GM21723 (cell line): ENCODE results near the gene GALNT18.
A peak's percentile ranks its signal among the peaks of the same experiment; 100 is the strongest.
"Not testable (repeated sequence)": the region's sequence is repeated elsewhere in the genome, so short reads cannot be mapped to it uniquely, and the experiment has no call there.

Source experiments
- ATAC-seq: cut with Tn5 transposase; IDR thresholded peaks from one replicate; pipeline ENCODE4 v1.9.1; 2021; ENCODE audit warnings: mild to moderate bottlenecking, moderate library complexity; ENCODE audit not compliant: unreplicated experiment

Gene GALNT18

DNA sequence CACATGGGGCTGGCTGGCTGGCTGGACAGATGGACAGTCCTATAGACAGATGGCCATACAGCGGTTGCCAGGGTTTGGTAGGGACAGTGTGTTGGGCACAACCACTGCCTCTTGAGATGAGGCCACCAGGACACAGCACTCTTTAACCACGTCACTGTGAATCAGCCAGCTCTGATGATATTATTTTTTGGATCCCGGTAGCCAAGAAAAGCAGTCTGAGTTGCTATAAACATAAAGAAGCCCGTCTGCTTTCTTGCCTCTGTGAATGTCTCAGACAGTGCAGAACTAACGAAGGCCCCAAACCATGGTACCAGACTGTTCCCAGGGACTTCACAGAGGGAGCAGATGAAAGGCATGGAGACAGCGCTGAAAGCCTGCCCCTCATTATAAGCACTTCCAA, 152.9 kb downstream of the GALNT18 start:
- no peak for ATAC-seq

DNA sequence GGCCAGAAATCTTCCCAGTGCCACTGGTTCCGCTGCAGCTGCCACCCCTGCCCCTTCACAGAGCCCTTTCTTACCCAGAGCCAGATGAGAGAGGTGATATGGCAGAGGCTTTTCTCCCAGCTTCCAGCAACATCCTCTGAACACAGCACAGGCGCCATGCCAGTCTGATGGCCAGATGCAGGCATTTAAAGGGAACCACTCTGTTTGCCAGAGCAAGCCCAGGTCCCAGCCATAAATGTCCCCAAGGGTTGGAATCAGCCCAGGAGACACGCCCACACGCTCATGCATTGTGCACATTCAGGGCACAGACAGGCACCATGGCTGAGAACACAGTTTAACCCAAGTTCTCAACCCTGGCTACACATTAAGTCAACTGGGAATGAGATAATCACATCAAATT, 154.5 kb downstream of the GALNT18 start:
- ATAC-seq, result no peak

DNA sequence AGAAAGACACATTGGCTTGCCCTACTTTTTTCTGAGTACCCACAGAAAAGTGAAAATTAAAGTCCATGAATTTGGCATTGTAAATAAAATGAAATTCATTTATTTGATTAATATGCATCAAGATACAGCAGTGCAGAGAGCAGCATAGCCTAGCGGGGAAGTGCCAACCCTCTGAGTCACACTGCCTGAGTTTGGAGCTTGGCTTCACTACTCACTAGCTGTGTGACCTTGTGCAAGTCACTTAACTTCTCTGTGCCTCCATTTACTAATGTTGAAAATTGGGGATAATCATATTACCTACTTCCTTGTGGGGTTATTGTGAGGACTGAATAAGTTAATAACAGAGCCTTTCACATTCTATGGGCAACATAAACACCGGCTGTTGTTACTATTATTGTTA, 157.2 kb downstream of the GALNT18 start:
- ATAC-seq, result no peak

DNA sequence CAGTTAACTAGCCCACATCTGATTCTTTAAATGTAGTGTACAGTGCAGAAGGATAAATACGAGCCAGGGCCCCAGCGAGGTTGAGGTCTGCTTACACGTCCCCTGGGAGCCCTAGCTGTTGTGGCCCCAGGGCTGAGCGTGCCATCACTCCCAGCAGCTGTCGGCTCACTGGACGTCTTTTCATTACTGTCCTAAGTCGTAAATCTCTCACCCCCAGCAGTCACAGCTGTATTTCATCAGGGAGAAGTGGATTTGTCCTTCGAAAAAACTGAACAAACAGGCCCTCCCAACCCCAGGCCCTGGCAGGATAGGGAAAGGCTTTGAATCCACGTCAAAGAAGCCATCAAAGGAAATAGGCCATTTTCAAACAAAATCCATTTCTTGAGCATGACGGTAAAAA, 158.4 kb downstream of the GALNT18 start:
- no peak for ATAC-seq

- no peak for ATAC-seq
These were observed 160.3 kb downstream of the GALNT18 start for GRCh38 chr11:11461473-11461872.

DNA sequence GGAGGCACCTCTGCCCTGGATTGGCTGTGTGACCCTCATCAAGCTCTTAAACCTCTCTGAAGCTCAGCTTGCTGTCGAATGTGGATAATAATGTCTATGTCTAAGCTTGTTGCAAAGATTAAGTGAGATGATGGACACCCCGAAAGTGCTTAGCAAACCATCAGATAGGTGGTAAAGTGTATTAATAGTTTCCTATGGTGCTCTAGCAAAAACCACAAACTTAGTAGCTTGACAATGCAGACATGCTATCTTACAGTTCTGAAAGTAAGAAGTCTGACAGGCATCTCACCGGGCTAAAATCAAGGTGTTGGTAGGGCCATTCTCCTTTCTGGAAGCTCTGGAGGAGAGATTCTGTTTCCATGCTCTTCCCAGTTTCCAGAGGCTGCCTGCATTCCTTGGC, 162.2 kb downstream of the GALNT18 start:
- ATAC-seq, result no peak

- no peak for ATAC-seq
These were observed 163.3 kb downstream of the GALNT18 start for GRCh38 chr11:11458485-11458884.

DNA sequence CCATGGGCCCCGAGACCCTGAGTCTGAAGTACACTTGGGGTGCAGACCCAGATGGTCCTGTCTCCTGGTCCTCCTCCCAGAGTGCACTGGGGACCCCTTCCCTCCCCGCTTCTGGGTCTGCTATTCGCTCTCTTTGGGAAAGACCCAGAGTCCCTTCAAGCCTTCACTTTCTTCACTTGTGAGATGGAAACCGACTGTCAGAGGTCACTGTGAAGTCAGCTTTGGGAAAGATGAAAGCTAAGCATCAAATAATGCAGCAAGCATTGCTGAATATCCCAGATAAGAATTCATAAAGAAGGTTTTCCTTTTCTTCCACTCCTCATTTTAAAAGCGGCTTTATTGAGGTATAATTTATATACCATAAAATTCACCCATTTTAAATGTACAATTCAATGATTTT, 163.8 kb downstream of the GALNT18 start:
- no peak for ATAC-seq

DNA sequence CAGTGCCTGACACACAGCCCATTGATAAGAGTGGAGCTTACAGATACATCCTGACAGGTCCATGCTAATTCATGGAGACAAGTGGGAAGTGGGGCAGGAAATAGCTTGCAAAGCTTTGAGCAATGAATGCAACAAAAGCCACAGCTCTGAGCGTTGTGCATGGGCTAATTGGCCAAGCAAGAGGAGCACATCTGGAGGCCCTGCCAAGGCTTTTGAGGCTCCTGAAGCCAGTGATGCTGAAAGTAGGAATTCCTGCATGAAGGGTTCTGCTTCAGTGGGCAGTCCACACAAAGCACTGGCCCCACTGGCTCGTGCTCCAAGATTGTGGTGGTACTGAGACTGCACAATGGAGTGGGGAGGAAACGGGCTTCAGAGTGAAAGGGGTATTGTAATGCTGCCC, 164.9 kb downstream of the GALNT18 start:
- no peak for ATAC-seq

DNA sequence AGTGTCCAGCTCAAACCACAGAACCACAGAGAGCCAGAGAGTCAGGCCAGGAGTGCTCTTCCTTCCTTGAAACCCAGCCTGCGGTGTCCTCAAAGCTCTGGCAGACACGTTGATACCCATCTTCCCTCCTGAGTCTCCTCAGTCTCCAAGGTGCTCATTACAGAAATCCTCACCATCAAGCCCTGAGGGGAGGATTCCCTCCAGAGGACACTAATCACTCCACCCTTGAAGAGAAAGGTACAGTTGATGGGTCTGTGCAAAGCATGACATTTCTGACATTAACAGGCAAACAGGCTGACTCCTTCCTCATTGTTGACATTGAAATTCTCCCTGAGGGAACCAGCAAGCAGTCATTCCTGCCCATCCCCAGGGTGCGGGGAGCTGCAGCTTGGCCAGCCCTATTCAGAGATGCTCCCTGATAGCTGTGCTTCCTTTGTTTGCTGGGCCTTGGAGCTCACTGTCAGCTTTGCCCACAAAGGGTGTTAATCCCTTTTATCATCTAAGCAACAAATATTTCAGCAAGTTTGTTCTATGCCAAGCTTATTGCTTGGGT, 167.1 kb downstream of the GALNT18 start:
- ATAC-seq, result no peak

- peak; percentile 89 for ATAC-seq
These were observed 170.3 kb downstream of the GALNT18 start for GRCh38 chr11:11451501-11452005.

- ATAC-seq, result no peak
These were observed 171.0 kb downstream of the GALNT18 start for GRCh38 chr11:11450744-11451362.

DNA sequence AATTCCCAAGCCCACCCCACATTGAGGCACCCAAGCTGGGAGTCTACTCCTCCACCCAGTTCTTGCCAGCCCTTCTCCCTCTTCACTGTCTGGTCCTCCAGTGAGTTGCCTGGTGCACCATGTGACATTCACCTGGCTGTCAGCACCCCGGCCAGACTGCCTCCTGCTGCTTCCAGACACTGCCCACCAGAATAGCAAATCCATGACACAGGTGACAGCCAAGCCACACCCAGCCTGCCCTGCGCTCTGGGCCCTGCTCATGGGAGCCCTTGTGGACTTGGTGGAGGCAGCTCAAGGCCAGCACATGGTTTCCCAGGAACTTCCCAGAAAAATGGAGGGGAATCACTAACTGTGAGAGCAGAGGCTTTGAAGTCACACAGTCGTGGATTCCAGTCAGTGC, 172.5 kb downstream of the GALNT18 start:
- ATAC-seq, result no peak

DNA sequence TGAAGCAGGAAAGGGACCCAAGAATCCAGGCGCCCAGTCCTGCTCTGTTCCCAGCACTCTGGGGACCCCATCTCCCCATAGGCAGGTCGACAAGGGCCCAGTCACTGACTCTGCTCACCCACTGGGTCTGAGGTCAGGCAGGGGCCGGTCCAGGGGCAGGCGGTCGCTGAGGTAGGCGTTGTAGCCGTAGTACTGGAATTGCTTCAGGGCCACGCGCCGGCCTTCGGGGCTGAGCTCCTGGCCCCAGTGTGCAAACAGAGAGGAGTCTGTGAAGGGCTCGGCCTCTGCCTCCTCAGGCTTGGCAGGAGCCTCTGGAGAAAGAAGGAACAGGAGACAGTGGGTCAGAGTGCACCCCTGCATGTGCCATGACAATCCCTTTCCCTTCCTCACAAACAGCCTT, 173.2 kb downstream of the GALNT18 start:
- ATAC-seq, result no peak

- ATAC-seq, result not testable (repeated sequence)
These were observed 174.2 kb downstream of the GALNT18 start for GRCh38 chr11:11447601-11448000.

DNA sequence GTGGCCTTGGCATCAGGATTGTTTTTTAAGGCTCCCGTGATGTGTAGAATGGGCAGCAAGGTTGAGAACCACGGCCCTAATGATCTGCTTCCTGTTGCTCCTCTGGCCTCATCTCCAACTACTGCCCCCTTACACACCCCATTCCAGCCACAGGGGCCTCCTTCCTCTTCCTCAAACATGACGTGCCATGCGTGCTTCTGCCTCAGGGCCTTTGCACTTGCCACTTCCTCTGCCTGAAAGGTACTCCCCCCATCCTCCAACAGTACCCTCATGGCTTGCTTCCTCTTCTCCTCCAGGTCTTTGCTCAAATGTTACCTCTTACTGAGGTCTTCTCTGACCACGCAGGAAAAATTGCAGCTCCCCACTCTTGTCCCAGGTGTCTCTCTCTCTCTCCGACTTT, 174.8 kb downstream of the GALNT18 start:
- no peak for ATAC-seq

DNA sequence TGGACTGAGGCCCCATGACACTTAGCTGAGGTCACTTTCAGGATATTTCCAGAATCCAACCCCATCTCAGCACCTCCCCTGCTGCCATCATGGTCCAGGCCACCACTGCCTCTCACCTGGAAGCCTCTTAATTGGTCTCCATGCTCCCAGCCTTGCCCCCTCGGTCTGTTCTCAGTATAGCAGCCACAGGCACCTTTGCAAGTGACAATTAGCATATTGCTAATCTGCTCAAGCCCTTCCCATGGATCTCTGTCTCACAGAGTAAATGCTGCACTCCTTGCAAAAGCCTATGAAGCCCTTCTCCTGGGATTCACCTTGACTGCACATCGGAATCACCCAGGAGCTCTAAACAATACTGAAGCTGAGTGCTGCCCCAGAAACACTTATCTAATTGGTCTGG, 175.2 kb downstream of the GALNT18 start:
- no peak for ATAC-seq

GRCh38 chr11:11445441-11446185, 176.2 kb downstream of the GALNT18 start:
- ATAC-seq, result no peak

GRCh38 chr11:11444804-11445131, 177.0 kb downstream of the GALNT18 start:
- ATAC-seq, result no peak

GRCh38 chr11:11444027-11444803, 177.6 kb downstream of the GALNT18 start:
- ATAC-seq, result no peak

DNA sequence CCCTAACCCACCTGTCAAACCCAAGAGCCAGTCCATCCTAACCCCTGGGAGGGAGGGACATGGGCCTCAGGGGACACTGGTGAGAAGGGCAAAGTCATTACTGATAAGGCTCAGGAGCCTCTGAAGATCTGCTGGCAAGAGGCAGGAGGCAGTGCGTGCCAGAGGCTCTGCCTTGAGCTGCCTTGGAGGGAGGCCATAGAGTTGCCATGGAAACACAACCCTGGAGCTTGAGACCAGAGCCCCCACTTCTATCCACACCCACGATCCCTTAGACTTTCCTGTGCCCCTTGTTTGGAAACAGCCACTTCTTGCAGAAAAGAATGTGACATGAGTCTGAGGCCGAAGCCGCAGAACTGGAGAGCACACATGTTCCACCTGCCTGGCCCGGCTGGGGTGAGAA, 179.0 kb downstream of the GALNT18 start:
- no peak for ATAC-seq

GRCh38 chr11:11441516-11441915, 180.3 kb downstream of the GALNT18 start:
- no peak for ATAC-seq
